ES-I3 (cell line): ENCODE results near the gene NFIA.
"Not testable (repeated sequence)": the region's sequence is repeated elsewhere in the genome, so short reads cannot be mapped to it uniquely, and the experiment has no call there.

ENCODE experiments used
- H3K36me3 ChIP-seq: 2 replicates; pipeline ENCODE4 v1.6.1; 2013; ENCODE audit warnings: mild to moderate bottlenecking, low read length, control low read depth, moderate library complexity; ENCODE audit not compliant: insufficient read depth
- H3K4me1 ChIP-seq: 2 replicates; pipeline ENCODE4 v1.6.1; 2013; ENCODE audit warnings: mild to moderate bottlenecking, control low read depth, low read length; ENCODE audit not compliant: insufficient read depth
- H3K9ac ChIP-seq: 2 replicates; pipeline ENCODE4 v1.6.1; 2013; ENCODE audit warnings: low read depth, mild to moderate bottlenecking, low read length, moderate library complexity
- H3K9me3 ChIP-seq: 2 replicates; pipeline ENCODE4 v1.6.1; 2013; ENCODE audit warnings: mild to moderate bottlenecking, low read length, moderate library complexity; ENCODE audit not compliant: control insufficient read depth, insufficient read depth

The NFIA gene

GRCh38 chr1:61116421-61116820 is 34.1 kb downstream of the NFIA start:
- H3K4me1 ChIP-seq, result peaks cover 2% of the 10 kb centered on the region
- no peak overlapping the region for H3K9ac ChIP-seq
- no peaks in the 10 kb centered on the region for H3K36me3 ChIP-seq
- H3K9me3 ChIP-seq, result no peaks in the 10 kb centered on the region

GRCh38 chr1:61117283-61117682 is 34.9 kb downstream of the NFIA start:
- no peak overlapping the region for H3K9ac ChIP-seq
- H3K9me3 ChIP-seq, result no peaks in the 10 kb centered on the region
- no peaks in the 10 kb centered on the region for H3K36me3 ChIP-seq
- H3K4me1 ChIP-seq, result no peaks in the 10 kb centered on the region; the same call in 1 of the 2 replicates

GRCh38 chr1:61119085-61119484 is 36.7 kb downstream of the NFIA start:
- Histone ChIP-seq H3K9ac (no peak overlapping the region), H3K9me3 (no peaks in the 10 kb centered on the region), H3K4me1 (no peaks in the 10 kb centered on the region), H3K36me3 (no peaks in the 10 kb centered on the region)

GRCh38 chr1:61120246-61120840 is 38.0 kb downstream of the NFIA start:
- no peaks in the 10 kb centered on the region for H3K36me3 ChIP-seq
- H3K9ac ChIP-seq, result no peak overlapping the region
- no peaks in the 10 kb centered on the region for H3K9me3 ChIP-seq
- no peaks in the 10 kb centered on the region for H3K4me1 ChIP-seq

GRCh38 chr1:61120998-61121397 is 38.6 kb downstream of the NFIA start:
- no peaks in the 10 kb centered on the region for H3K9me3 ChIP-seq
- H3K9ac ChIP-seq, result no peak overlapping the region
- no peaks in the 10 kb centered on the region for H3K4me1 ChIP-seq
- no peaks in the 10 kb centered on the region for H3K36me3 ChIP-seq

GRCh38 chr1:61121631-61122030 is 39.3 kb downstream of the NFIA start:
- Histone ChIP-seq H3K4me1 (no peaks in the 10 kb centered on the region), H3K9ac (no peak overlapping the region), H3K9me3 (no peaks in the 10 kb centered on the region), H3K36me3 (no peaks in the 10 kb centered on the region)

GRCh38 chr1:61122389-61122788 is 40.0 kb downstream of the NFIA start:
- H3K9me3 ChIP-seq, result no peaks in the 10 kb centered on the region
- no peaks in the 10 kb centered on the region for H3K4me1 ChIP-seq
- no peaks in the 10 kb centered on the region for H3K36me3 ChIP-seq
- no peak overlapping the region for H3K9ac ChIP-seq

GRCh38 chr1:61123326-61123725 is 41.0 kb downstream of the NFIA start:
- Histone ChIP-seq H3K9me3 (no peaks in the 10 kb centered on the region), H3K4me1 (no peaks in the 10 kb centered on the region), H3K36me3 (no peaks in the 10 kb centered on the region)

GRCh38 chr1:61124078-61124477 is 41.7 kb downstream of the NFIA start:
- Histone ChIP-seq H3K4me1 (no peaks in the 10 kb centered on the region), H3K9ac (no peak overlapping the region), H3K36me3 (no peaks in the 10 kb centered on the region), H3K9me3 (no peaks in the 10 kb centered on the region)

More at GRCh38 chr1:61123326-61123725, 41.0 kb downstream of the NFIA start:
- no peak overlapping the region for H3K9ac ChIP-seq

- no peaks in the 10 kb centered on the region for H3K9me3 ChIP-seq
- no peaks in the 10 kb centered on the region for H3K36me3 ChIP-seq
- H3K9ac ChIP-seq, result no peak overlapping the region
- H3K4me1 ChIP-seq, result no peaks in the 10 kb centered on the region
Observed at GRCh38 chr1:61124696-61125095, 42.3 kb downstream of the NFIA start.

GRCh38 chr1:61125263-61125662 is 42.9 kb downstream of the NFIA start:
- Histone ChIP-seq H3K4me1 (no peaks in the 10 kb centered on the region), H3K9ac (no peak overlapping the region), H3K36me3 (no peaks in the 10 kb centered on the region), H3K9me3 (no peaks in the 10 kb centered on the region)

- Histone ChIP-seq H3K4me1 (no peaks in the 10 kb centered on the region), H3K9me3 (no peaks in the 10 kb centered on the region), H3K9ac (no peak overlapping the region), H3K36me3 (no peaks in the 10 kb centered on the region)
Observed at GRCh38 chr1:61125895-61126294, 43.5 kb downstream of the NFIA start.

- not testable (repeated sequence) for H3K9me3 ChIP-seq, H3K36me3 ChIP-seq, H3K9ac ChIP-seq, H3K4me1 ChIP-seq
Observed at GRCh38 chr1:61126843-61127242, 44.5 kb downstream of the NFIA start.

- Histone ChIP-seq H3K36me3 (no peaks in the 10 kb centered on the region), H3K9me3 (no peaks in the 10 kb centered on the region), H3K9ac (no peak overlapping the region), H3K4me1 (no peaks in the 10 kb centered on the region)
Observed at GRCh38 chr1:61130338-61131000, 48.1 kb downstream of the NFIA start.

- Histone ChIP-seq H3K9me3 (no peaks in the 10 kb centered on the region), H3K4me1 (no peaks in the 10 kb centered on the region)
Observed at GRCh38 chr1:61131248-61131647, 48.9 kb downstream of the NFIA start.

More at GRCh38 chr1:61131248-61131647, 48.9 kb downstream of the NFIA start:
- no peaks in the 10 kb centered on the region for H3K36me3 ChIP-seq
- H3K9ac ChIP-seq, result no peak overlapping the region
